Neural crest cell (in vitro differentiated cells): Measurements from ENCODE around the gene PDE7B. TPM values are rescaled to one million over a fixed set of nuclear protein-coding genes. Genes with fewer than 3 reads are reported as not detected.

Source experiments
- DNase-seq: peaks from one replicate; pipeline ENCODE4 v3.0.0; 2021; ENCODE audit warnings: low read depth, mixed read lengths, low spot score
- H3K27ac Mint-ChIP-seq: one replicate; pipeline ENCODE4 v1.8.0; 2021; ENCODE audit warnings: mild to moderate bottlenecking, mixed read lengths; ENCODE audit not compliant: unreplicated experiment
- H3K27me3 Mint-ChIP-seq: 2 replicates; pipeline ENCODE4 v1.8.0; 2021; ENCODE audit warnings: low read depth, mild to moderate bottlenecking, mixed read lengths
- H3K36me3 Mint-ChIP-seq: 2 replicates; pipeline ENCODE4 v1.8.0; 2021; ENCODE audit warnings: low read depth, mild to moderate bottlenecking, mixed read lengths
- H3K4me1 Mint-ChIP-seq: 2 replicates; pipeline ENCODE4 v1.8.0; 2021; ENCODE audit warnings: mixed read lengths
- H3K4me3 Mint-ChIP-seq: one replicate; pipeline ENCODE4 v1.8.0; 2021; ENCODE audit warnings: mild to moderate bottlenecking, mixed read lengths
- H3K9me3 Mint-ChIP-seq: 2 replicates; pipeline ENCODE4 v1.8.0; 2021; ENCODE audit warnings: mixed read lengths
- total RNA-seq: library from RNA; stranded (reverse); gene quantifications from 2 replicates; pipeline ENCODE4 v1.2.1, GENCODE V29; 2021
- TF ChIP-seq, protein P1 (sequence below): fragments of 200-600 bp; sonication (generic); conservative IDR thresholded peaks from 2 replicates; pipeline ENCODE4 v1.5.0; 2021; ENCODE audit warnings: antibody characterized with exemption, mild to moderate bottlenecking

Gene PDE7B
- total RNA-seq, 1 donor from 2014 or later, result 0.58 TPM

DNA sequence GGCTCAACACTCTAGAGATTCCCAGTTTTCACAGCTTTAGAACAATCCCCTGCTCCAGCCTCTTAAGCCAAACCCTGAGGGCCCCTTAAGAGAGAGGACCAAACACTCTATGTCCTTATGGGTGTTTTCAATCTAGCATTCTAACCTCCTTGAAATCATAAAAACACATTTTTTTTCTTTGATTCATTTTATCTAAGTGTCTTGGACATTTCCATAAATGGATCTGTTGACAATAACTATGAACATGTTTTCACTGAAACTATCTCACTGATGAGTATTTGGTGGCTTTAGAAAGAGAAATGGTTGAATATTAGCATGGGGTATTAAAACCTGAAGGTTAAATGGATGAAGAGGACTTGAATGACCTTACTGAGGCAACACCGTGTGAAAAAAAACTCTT is 27.6 kb upstream of the PDE7B start:
- no peaks in the 10 kb centered on the region for H3K27me3 Mint-ChIP-seq
- no peak for DNase-seq
- H3K4me3 Mint-ChIP-seq, result no peak overlapping the region
- TF ChIP-seq, protein P1, sequence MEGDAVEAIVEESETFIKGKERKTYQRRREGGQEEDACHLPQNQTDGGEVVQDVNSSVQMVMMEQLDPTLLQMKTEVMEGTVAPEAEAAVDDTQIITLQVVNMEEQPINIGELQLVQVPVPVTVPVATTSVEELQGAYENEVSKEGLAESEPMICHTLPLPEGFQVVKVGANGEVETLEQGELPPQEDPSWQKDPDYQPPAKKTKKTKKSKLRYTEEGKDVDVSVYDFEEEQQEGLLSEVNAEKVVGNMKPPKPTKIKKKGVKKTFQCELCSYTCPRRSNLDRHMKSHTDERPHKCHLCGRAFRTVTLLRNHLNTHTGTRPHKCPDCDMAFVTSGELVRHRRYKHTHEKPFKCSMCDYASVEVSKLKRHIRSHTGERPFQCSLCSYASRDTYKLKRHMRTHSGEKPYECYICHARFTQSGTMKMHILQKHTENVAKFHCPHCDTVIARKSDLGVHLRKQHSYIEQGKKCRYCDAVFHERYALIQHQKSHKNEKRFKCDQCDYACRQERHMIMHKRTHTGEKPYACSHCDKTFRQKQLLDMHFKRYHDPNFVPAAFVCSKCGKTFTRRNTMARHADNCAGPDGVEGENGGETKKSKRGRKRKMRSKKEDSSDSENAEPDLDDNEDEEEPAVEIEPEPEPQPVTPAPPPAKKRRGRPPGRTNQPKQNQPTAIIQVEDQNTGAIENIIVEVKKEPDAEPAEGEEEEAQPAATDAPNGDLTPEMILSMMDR, result no peak
- H3K27ac Mint-ChIP-seq, result no peak overlapping the region
- H3K36me3 Mint-ChIP-seq, result no peaks in the 10 kb centered on the region
- H3K9me3 Mint-ChIP-seq, result no peaks in the 10 kb centered on the region
- peaks cover 12% of the 10 kb centered on the region for H3K4me1 Mint-ChIP-seq

- H3K4me1 Mint-ChIP-seq, result peaks cover 12% of the 10 kb centered on the region
- no peaks in the 10 kb centered on the region for H3K9me3 Mint-ChIP-seq
- H3K4me3 Mint-ChIP-seq, result peak overlapping the region; percentile 2
- H3K27ac Mint-ChIP-seq, result peak overlapping the region; percentile 53
- no peaks in the 10 kb centered on the region for H3K36me3 Mint-ChIP-seq
- TF ChIP-seq, protein P1, result no peak
- no peaks in the 10 kb centered on the region for H3K27me3 Mint-ChIP-seq
- DNase-seq, result no peak
Observed at GRCh38 chr6:135826236-135826804, 25.2 kb upstream of the PDE7B start.

GRCh38 chr6:135828021-135828420 is 23.5 kb upstream of the PDE7B start:
- no peak overlapping the region for H3K27ac Mint-ChIP-seq
- H3K36me3 Mint-ChIP-seq, result no peaks in the 10 kb centered on the region
- no peaks in the 10 kb centered on the region for H3K27me3 Mint-ChIP-seq
- TF ChIP-seq, protein P1, result no peak
- H3K4me3 Mint-ChIP-seq, result no peak overlapping the region
- peaks cover 13% of the 10 kb centered on the region for H3K4me1 Mint-ChIP-seq
- H3K9me3 Mint-ChIP-seq, result no peaks in the 10 kb centered on the region
- DNase-seq, result no peak

- Mint-ChIP-seq H3K4me3 (no peak overlapping the region), H3K27ac (no peak overlapping the region), H3K4me1 (peaks cover 24% of the 10 kb centered on the region), H3K9me3 (no peaks in the 10 kb centered on the region), H3K27me3 (no peaks in the 10 kb centered on the region), H3K36me3 (no peaks in the 10 kb centered on the region)
- TF ChIP-seq, protein P1, result no peak
- DNase-seq, result no peak
Observed at GRCh38 chr6:135830452-135830881, 21.0 kb upstream of the PDE7B start.

GRCh38 chr6:135831016-135831415 is 20.5 kb upstream of the PDE7B start:
- Mint-ChIP-seq H3K27ac (no peak overlapping the region), H3K4me3 (no peak overlapping the region), H3K9me3 (no peaks in the 10 kb centered on the region), H3K36me3 (no peaks in the 10 kb centered on the region), H3K4me1 (peaks cover 22% of the 10 kb centered on the region), H3K27me3 (no peaks in the 10 kb centered on the region)
- no peak for DNase-seq
- TF ChIP-seq, protein P1, result no peak
